WTC11 (cell line): Measurements from ENCODE around the gene NRF1. TPM values are rescaled to one million over a fixed set of nuclear protein-coding genes. Genes with fewer than 3 reads are reported as not detected.
"Not testable (repeated sequence)": the region's sequence is repeated elsewhere in the genome, so short reads cannot be mapped to it uniquely, and the experiment has no call there.

Experiments
- ATAC-seq: fragments of 200-7000 bp; cut with Tn5 transposase; 2 replicates; pipeline ENCODE4 v1.10.0; 2021; ENCODE audit warnings: mild to moderate bottlenecking, moderate library complexity
- CTCF ChIA-PET: fragments of 300-600 bp; sonication (Branson Sonifier 250); formaldehyde crosslinking; loops from one replicate; lab custom pipeline; 2021; ENCODE audit warnings: antibody characterized with exemption; lab: Charles Lee
- POLR2A ChIA-PET: fragments of 350-600 bp; sonication (Branson Sonifier 250); formaldehyde crosslinking; loops from one replicate; lab custom pipeline; 2021; ENCODE audit warnings: antibody characterized with exemption; lab: Charles Lee
- DNase-seq: peaks from one replicate; pipeline ENCODE4 v3.0.0; 2021; ENCODE audit warnings: low spot score
- H3K27ac Mint-ChIP-seq: 2 replicates; pipeline ENCODE4 v1.8.0; 2021; ENCODE audit warnings: mixed read lengths
- H3K27me3 Mint-ChIP-seq: 2 replicates; pipeline ENCODE4 v1.8.0; 2021; ENCODE audit warnings: low read depth, mild to moderate bottlenecking, moderate library complexity, mixed read lengths
- H3K36me3 Mint-ChIP-seq: 2 replicates; pipeline ENCODE4 v1.8.0; 2021; ENCODE audit warnings: mixed read lengths
- H3K4me1 Mint-ChIP-seq: 2 replicates; pipeline ENCODE4 v1.8.0; 2022; ENCODE audit warnings: mixed read lengths
- H3K4me3 Mint-ChIP-seq: 2 replicates; pipeline ENCODE4 v1.8.0; 2021; ENCODE audit warnings: mild to moderate bottlenecking, moderate library complexity, mixed read lengths
- H3K9me3 Mint-ChIP-seq: 2 replicates; pipeline ENCODE4 v1.8.0; 2021; ENCODE audit warnings: mixed read lengths
- CBFB ChIP-seq: sonication (generic); formaldehyde crosslinking; IDR thresholded peaks from 2 replicates; pipeline ENCODE4 v1.8.1; 2022; ENCODE audit warnings: mild to moderate bottlenecking, low read depth, missing genetic modification reagents
- IRF2 ChIP-seq: sonication (generic); formaldehyde crosslinking; IDR thresholded peaks from 2 replicates; pipeline ENCODE4 v1.8.0; 2022; ENCODE audit warnings: low read depth, missing genetic modification reagents, borderline replicate concordance
- KAT7 ChIP-seq: sonication (generic); formaldehyde crosslinking; IDR thresholded peaks from 2 replicates; pipeline ENCODE4 v1.8.1; 2023; ENCODE audit warnings: missing genetic modification reagents, mild to moderate bottlenecking, borderline replicate concordance
- MXD4 ChIP-seq: fragments of 250-450 bp; sonication (Bioruptor Pico); IDR thresholded peaks from 2 replicates; pipeline ENCODE4 v1.8.0; 2021; ENCODE audit warnings: mild to moderate bottlenecking, moderate library complexity, borderline replicate concordance
- MYBL2 ChIP-seq: sonication (generic); formaldehyde crosslinking; IDR thresholded peaks from 2 replicates; pipeline ENCODE4 v1.8.1; 2023; ENCODE audit warnings: mild to moderate bottlenecking, moderate library complexity, missing genetic modification reagents
- NFE2L1 ChIP-seq: sonication (generic); formaldehyde crosslinking; IDR thresholded peaks from 2 replicates; pipeline ENCODE4 v1.8.1; 2023; ENCODE audit warnings: missing genetic modification reagents
- ZNF232 ChIP-seq: sonication (generic); formaldehyde crosslinking; IDR thresholded peaks from 2 replicates; pipeline ENCODE4 v1.8.0; 2022; ENCODE audit warnings: mild to moderate bottlenecking, missing genetic modification reagents
- total RNA-seq: library from RNA; stranded (reverse); gene quantifications from 3 replicates; pipeline ENCODE4 v1.2.3, GENCODE V29; 2021
- TF ChIP-seq, protein P1 (sequence below): fragments of 250-450 bp; sonication (Bioruptor Pico); IDR thresholded peaks from 2 replicates; pipeline ENCODE4 v2.1.2; 2022; ENCODE audit warnings: mild to moderate bottlenecking, moderate library complexity
- TF ChIP-seq, protein P2 (sequence below): sonication (generic); formaldehyde crosslinking; IDR thresholded peaks from 2 replicates; pipeline ENCODE4 v1.8.0; 2022; ENCODE audit warnings: mild to moderate bottlenecking, missing genetic modification reagents
- TF ChIP-seq, protein P3 (sequence below): fragments of 250-450 bp; sonication (Bioruptor Pico); IDR thresholded peaks from 2 replicates; pipeline ENCODE4 v1.9.0; 2021; ENCODE audit warnings: moderate library complexity, mild to moderate bottlenecking, inconsistent platforms, borderline replicate concordance
- TF ChIP-seq, protein P4 (sequence below): sonication (generic); formaldehyde crosslinking; IDR thresholded peaks from 2 replicates; pipeline ENCODE4 v1.8.0; 2022; ENCODE audit warnings: missing genetic modification reagents
- TF ChIP-seq, protein P5 (sequence below): sonication (generic); formaldehyde crosslinking; IDR thresholded peaks from 2 replicates; pipeline ENCODE4 v1.8.1; 2023; ENCODE audit warnings: mild to moderate bottlenecking, missing genetic modification reagents
- TF ChIP-seq, protein P6 (sequence below): fragments of 200-600 bp; IDR thresholded peaks from 2 replicates; pipeline ENCODE4 v1.8.0; 2022; ENCODE audit warnings: antibody characterized with exemption
- TF ChIP-seq, protein P7 (sequence below): sonication (generic); formaldehyde crosslinking; IDR thresholded peaks from 2 replicates; pipeline ENCODE4 v1.8.1; 2023; ENCODE audit warnings: mild to moderate bottlenecking, missing genetic modification reagents, moderate library complexity
- TF ChIP-seq, protein P8 (sequence below): fragments of 250-450 bp; sonication (Bioruptor Pico); conservative IDR thresholded peaks from 2 replicates; pipeline ENCODE4 v1.9.0; 2021; ENCODE audit warnings: mild to moderate bottlenecking

The NRF1 gene
- total RNA-seq, 1 experiment from 2014 or later = 16.4 TPM

DNA sequence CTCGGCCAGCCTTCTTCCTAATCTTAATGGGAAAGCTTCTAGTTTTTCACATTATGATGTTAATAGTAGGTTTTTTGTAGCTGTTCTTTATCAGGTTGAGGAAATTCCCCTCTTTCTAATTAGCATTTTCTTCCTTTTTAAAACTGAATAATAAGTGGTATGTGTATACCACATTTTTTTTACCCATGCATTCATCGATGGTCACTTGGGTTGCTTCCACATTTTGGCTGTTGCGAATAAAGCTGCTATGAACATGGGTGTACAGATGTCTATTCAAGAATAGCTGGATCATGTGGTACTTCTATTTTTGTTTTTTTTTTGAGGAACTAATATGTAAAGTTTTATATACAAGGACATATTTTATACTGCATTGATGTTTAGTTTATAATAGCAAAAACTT is 44.3 kb downstream of the NRF1 start (continued):
- TF ChIP-seq, protein P1, sequence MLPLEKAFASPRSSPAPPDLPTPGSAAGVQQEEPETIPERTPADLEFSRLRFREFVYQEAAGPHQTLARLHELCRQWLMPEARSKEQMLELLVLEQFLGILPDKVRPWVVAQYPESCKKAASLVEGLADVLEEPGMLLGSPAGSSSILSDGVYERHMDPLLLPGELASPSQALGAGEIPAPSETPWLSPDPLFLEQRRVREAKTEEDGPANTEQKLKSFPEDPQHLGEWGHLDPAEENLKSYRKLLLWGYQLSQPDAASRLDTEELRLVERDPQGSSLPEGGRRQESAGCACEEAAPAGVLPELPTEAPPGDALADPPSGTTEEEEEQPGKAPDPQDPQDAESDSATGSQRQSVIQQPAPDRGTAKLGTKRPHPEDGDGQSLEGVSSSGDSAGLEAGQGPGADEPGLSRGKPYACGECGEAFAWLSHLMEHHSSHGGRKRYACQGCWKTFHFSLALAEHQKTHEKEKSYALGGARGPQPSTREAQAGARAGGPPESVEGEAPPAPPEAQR (CRISPR knock-in tag) = no peak
- TF ChIP-seq CBFB (CRISPR knock-in tag) (no peak), NFE2L1 (no peak), IRF2 (CRISPR knock-in tag) (no peak)

DNA sequence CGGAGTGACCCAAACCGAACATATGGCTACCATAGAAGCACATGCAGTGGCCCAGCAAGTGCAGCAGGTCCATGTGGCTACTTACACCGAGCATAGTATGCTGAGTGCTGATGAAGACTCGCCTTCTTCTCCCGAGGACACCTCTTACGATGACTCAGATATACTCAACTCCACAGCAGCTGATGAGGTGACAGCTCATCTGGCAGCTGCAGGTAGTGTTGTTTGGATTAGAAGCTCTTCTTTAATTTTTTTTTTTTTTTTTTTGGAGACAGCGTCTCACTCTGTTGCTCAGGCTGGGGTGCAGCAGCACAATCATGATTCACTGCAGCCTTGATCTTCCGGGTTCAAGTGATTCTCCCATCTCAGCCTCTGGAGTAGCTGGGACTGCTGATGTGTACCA is 45.8 kb downstream of the NRF1 start:
- DNase-seq (no peak), ATAC-seq (no peak)
- TF ChIP-seq, protein P2, sequence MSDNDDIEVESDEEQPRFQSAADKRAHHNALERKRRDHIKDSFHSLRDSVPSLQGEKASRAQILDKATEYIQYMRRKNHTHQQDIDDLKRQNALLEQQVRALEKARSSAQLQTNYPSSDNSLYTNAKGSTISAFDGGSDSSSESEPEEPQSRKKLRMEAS (CRISPR knock-in tag) = no peak
- no peaks in the 10 kb centered on the region for H3K27me3 Mint-ChIP-seq
- no peak overlapping the region for H3K4me3 Mint-ChIP-seq
- peak overlapping the region; percentile 59; the same call in 1 of the 2 replicates for H3K27ac Mint-ChIP-seq
- ChIA-PET CTCF (no interaction called here), POLR2A (no interaction called here)
- peaks cover 45% of the 10 kb centered on the region for H3K9me3 Mint-ChIP-seq
- H3K4me1 Mint-ChIP-seq = 0 out of 2 replicates have a peak, but pooled peaks cover 4% of the 10 kb centered on the region
- H3K36me3 Mint-ChIP-seq = peaks cover 66% of the 10 kb centered on the region

DNA sequence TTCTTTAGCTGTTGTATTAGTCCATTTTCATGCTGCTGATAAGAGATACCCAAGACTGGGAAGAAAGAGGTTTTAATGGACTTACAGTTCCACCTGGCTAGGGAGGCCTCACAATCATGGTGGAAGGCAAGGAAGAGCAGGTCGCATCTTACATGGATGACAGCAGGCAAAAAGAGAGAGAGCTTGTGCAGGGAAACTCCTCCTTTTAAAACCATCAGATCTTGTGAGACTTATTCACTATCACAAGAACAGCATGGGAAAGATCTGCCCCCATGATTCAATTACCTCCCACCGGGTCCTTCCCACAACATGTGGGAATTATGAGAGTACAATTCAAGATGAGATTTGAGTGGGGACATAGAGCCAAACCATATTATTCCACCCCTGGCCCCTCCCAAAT is 48.4 kb downstream of the NRF1 start:
- ATAC-seq, CTCF ChIA-PET, H3K4me3 Mint-ChIP-seq, H3K27ac Mint-ChIP-seq, H3K27me3 Mint-ChIP-seq, DNase-seq, POLR2A ChIA-PET, H3K4me1 Mint-ChIP-seq: not testable (repeated sequence)
- Mint-ChIP-seq H3K9me3 (peaks cover 38% of the 10 kb centered on the region), H3K36me3 (peaks cover 69% of the 10 kb centered on the region)

DNA sequence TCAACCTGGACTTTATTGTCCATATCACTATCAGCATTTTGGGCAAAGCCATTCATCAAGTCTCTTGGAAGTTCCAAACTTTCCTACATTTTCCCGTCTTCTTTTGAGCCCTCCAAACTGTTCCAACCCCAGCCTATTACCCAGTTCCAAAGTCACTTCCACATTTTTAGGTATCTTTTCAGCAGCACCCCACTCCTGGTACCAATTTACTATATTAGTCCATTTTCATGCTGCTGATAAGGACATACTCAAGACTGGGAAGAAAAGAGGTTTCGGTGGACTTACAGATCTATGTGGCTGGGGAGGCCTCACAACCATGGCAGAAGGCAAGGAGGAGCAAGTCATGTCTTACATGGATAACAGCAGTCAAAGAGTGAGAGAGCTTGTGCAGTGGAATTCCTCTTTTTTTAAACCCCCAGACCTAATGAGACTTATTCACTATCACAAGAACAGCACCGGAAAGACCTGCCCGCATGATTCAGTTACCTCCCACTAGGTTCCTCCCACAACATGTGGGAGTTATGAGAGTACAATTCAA is 50.2 kb downstream of the NRF1 start:
- Mint-ChIP-seq H3K27ac (no peak overlapping the region), H3K36me3 (peaks cover 67% of the 10 kb centered on the region), H3K27me3 (no peaks in the 10 kb centered on the region), H3K9me3 (peaks cover 38% of the 10 kb centered on the region), H3K4me3 (no peak overlapping the region), H3K4me1 (peaks cover 11% of the 10 kb centered on the region)
- DNase-seq (no peak), ATAC-seq (no peak)
- ChIA-PET CTCF (no interaction called here), POLR2A (no interaction called here)
- TF ChIP-seq MYBL2 (CRISPR knock-in tag) (no peak), ZNF232 (CRISPR knock-in tag) (no peak), CBFB (CRISPR knock-in tag) (no peak), MXD4 (CRISPR knock-in tag) (no peak), KAT7 (CRISPR knock-in tag) (no peak)
- TF ChIP-seq, protein P3, sequence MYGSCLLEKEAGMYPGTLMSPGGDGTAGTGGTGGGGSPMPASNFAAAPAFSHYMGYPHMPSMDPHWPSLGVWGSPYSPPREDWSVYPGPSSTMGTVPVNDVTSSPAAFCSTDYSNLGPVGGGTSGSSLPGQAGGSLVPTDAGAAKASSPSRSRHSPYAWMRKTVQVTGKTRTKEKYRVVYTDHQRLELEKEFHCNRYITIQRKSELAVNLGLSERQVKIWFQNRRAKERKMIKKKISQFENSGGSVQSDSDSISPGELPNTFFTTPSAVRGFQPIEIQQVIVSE (CRISPR knock-in tag) = no peak
- TF ChIP-seq, protein P4, sequence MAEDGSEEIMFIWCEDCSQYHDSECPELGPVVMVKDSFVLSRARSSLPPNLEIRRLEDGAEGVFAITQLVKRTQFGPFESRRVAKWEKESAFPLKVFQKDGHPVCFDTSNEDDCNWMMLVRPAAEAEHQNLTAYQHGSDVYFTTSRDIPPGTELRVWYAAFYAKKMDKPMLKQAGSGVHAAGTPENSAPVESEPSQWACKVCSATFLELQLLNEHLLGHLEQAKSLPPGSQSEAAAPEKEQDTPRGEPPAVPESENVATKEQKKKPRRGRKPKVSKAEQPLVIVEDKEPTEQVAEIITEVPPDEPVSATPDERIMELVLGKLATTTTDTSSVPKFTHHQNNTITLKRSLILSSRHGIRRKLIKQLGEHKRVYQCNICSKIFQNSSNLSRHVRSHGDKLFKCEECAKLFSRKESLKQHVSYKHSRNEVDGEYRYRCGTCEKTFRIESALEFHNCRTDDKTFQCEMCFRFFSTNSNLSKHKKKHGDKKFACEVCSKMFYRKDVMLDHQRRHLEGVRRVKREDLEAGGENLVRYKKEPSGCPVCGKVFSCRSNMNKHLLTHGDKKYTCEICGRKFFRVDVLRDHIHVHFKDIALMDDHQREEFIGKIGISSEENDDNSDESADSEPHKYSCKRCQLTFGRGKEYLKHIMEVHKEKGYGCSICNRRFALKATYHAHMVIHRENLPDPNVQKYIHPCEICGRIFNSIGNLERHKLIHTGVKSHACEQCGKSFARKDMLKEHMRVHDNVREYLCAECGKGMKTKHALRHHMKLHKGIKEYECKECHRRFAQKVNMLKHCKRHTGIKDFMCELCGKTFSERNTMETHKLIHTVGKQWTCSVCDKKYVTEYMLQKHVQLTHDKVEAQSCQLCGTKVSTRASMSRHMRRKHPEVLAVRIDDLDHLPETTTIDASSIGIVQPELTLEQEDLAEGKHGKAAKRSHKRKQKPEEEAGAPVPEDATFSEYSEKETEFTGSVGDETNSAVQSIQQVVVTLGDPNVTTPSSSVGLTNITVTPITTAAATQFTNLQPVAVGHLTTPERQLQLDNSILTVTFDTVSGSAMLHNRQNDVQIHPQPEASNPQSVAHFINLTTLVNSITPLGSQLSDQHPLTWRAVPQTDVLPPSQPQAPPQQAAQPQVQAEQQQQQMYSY (CRISPR knock-in tag) = no peak
- TF ChIP-seq, protein P5, sequence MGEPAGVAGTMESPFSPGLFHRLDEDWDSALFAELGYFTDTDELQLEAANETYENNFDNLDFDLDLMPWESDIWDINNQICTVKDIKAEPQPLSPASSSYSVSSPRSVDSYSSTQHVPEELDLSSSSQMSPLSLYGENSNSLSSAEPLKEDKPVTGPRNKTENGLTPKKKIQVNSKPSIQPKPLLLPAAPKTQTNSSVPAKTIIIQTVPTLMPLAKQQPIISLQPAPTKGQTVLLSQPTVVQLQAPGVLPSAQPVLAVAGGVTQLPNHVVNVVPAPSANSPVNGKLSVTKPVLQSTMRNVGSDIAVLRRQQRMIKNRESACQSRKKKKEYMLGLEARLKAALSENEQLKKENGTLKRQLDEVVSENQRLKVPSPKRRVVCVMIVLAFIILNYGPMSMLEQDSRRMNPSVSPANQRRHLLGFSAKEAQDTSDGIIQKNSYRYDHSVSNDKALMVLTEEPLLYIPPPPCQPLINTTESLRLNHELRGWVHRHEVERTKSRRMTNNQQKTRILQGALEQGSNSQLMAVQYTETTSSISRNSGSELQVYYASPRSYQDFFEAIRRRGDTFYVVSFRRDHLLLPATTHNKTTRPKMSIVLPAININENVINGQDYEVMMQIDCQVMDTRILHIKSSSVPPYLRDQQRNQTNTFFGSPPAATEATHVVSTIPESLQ = no peak
- TF ChIP-seq, protein P6, sequence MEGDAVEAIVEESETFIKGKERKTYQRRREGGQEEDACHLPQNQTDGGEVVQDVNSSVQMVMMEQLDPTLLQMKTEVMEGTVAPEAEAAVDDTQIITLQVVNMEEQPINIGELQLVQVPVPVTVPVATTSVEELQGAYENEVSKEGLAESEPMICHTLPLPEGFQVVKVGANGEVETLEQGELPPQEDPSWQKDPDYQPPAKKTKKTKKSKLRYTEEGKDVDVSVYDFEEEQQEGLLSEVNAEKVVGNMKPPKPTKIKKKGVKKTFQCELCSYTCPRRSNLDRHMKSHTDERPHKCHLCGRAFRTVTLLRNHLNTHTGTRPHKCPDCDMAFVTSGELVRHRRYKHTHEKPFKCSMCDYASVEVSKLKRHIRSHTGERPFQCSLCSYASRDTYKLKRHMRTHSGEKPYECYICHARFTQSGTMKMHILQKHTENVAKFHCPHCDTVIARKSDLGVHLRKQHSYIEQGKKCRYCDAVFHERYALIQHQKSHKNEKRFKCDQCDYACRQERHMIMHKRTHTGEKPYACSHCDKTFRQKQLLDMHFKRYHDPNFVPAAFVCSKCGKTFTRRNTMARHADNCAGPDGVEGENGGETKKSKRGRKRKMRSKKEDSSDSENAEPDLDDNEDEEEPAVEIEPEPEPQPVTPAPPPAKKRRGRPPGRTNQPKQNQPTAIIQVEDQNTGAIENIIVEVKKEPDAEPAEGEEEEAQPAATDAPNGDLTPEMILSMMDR = no peak
- TF ChIP-seq, protein P7, sequence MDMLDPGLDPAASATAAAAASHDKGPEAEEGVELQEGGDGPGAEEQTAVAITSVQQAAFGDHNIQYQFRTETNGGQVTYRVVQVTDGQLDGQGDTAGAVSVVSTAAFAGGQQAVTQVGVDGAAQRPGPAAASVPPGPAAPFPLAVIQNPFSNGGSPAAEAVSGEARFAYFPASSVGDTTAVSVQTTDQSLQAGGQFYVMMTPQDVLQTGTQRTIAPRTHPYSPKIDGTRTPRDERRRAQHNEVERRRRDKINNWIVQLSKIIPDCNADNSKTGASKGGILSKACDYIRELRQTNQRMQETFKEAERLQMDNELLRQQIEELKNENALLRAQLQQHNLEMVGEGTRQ = no peak
- TF ChIP-seq, protein P8, sequence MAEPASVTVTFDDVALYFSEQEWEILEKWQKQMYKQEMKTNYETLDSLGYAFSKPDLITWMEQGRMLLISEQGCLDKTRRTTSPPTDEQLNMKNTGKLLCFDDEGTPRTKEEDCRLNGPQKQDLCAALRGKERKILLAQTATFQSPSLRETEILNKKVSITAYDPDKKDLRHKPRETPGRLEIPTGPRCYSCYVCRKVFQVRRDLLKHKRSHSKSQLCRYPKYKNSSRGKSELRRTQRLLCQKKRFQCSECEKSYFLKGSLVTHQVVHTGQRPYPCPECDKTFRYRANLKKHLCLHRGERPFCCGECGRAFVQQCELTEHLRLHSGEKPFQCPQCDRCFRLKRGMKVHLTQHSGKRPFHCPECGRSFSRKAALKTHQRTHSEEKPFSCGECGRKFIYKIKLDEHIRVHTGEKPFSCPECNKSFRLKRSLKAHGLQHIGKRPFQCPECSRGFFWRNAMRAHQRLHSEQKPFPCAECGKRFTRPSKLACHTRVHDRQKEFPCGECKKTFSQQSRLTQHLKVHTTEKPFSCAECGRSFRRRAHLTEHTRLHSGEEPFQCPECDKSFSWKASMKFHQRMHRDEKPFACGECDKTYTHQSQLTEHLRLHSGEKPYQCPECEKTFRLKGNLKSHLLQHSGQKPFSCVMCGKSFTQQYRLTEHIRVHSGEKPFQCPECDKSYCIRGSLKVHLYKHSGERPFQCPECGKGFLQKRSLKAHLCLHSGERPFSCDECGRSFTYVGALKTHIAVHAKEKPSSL = no peak
